Esophagus muscularis mucosa (tissue), 4 donors: ENCODE measurements around the gene DIP2C. TPM values are rescaled to one million over a fixed set of nuclear protein-coding genes. Genes with fewer than 3 reads are reported as not detected.
"Not testable (repeated sequence)": the region's sequence is repeated elsewhere in the genome, so short reads cannot be mapped to it uniquely, and the experiment has no call there.

ENCODE experiments used
- DNase-seq: peaks from one replicate; pipeline ENCODE4 v3.0.0-alpha.2; 2017; ENCODE audit errors: extremely low spot score
- H3K27ac ChIP-seq, 4 donors: fragments of 200-600 bp; sonication (generic); replicated peaks in 1 of 4; 1 replicate in 3 of 4; 2 replicates in 1 of 4; pipeline ENCODE4 v1.5.1; 2016 to 2019; ENCODE audit warnings: mild to moderate bottlenecking in 1 of 4
- H3K27me3 ChIP-seq, 4 donors: fragments of 200-600 bp; sonication (generic); one replicate each; pipeline versions ENCODE4 v1.5.1 to v1.6.0; 2016 to 2019
- H3K36me3 ChIP-seq, 4 donors: fragments of 200-600 bp; sonication (generic); one replicate each; pipeline ENCODE4 v1.5.1; 2016 to 2019
- H3K4me1 ChIP-seq, 4 donors: fragments of 200-600 bp; sonication (generic); one replicate each; pipeline ENCODE4 v1.5.1; 2016 to 2019
- H3K4me3 ChIP-seq, 4 donors: fragments of 200-600 bp; sonication (generic); 1 replicate in 2 of 4; 2 replicates in 2 of 4; pipeline ENCODE4 v1.5.1; 2016 to 2019; ENCODE audit warnings: mild to moderate bottlenecking in 4 of 4, moderate library complexity in 1 of 4
- H3K9me3 ChIP-seq, 4 donors: fragments of 200-600 bp; sonication (generic); 1 replicate in 3 of 4; 2 replicates in 1 of 4; pipeline ENCODE4 v1.5.1; 2016 to 2019
- CTCF ChIP-seq, 3 experiments: fragments of 200-600 bp in 2 of 3; fragments of 450-650 bp in 1 of 3; sonication (generic) in 2 of 3; IDR thresholded peaks; one replicate each; pipeline ENCODE4 v1.5.1; 2017 to 2019; ENCODE audit warnings: antibody characterized with exemption in 3 of 3, mild to moderate bottlenecking in 2 of 3, moderate library complexity in 1 of 3
- EP300 ChIP-seq: sonication (generic); formaldehyde crosslinking; IDR thresholded peaks from one replicate; pipeline ENCODE4 v1.6.1; 2017; ENCODE audit warnings: antibody characterized with exemption
- POLR2A ChIP-seq: fragments of 450-650 bp; IDR thresholded peaks from one replicate; pipeline ENCODE4 v1.6.1; 2017; ENCODE audit warnings: antibody characterized with exemption, moderate library complexity, mild to moderate bottlenecking, low read depth
- POLR2AphosphoS5 ChIP-seq, 2 donors: sonication (generic); formaldehyde crosslinking; IDR thresholded peaks; one replicate each; pipeline ENCODE4 v1.6.1; 2017; ENCODE audit warnings: antibody characterized with exemption in 2 of 2
- WGBS: methylation state at CpG from one replicate; pipeline ENCODE4 v1.1.5; 2018; 5-methylcytosine and 5-hydroxymethylcytosine counted together
- intact Hi-C: fragments of 100-400 bp; cut with DNase I; formaldehyde crosslinking; loops from one replicate; pipeline ENCODE4 v1.15.1; 2023
- total RNA-seq, 4 donors: library from RNA; depleted of rRNA; stranded (reverse); fragments of >200 nt; gene quantifications; one replicate each; pipeline versions ENCODE4 v1.1.0 to v1.2.1, GENCODE V29; 2016

The DIP2C gene
- total RNA-seq, 4 donors from 2014 or later = 38.6 to 66.4 (median 55.7) TPM

- Histone ChIP-seq H3K4me1 (no peaks in the 10 kb centered on the region), H3K27ac (no peak overlapping the region), H3K4me3 (no peak overlapping the region), H3K27me3 (no peaks in the 10 kb centered on the region), H3K36me3 (no peaks in the 10 kb centered on the region), H3K9me3 (no peaks in the 10 kb centered on the region)
- intact Hi-C loops = loop anchor here (5.0 kb wide), 1 partner anchor 54 kb away; no protein-coding TSS in a partner anchor
- DNase-seq = no peak
- 93% methylated on average over 1 of the region's 1 CpG for WGBS
- TF ChIP-seq EP300 (no peak), POLR2AphosphoS5 (IDR thresholded peaks at IDR 0.05) (no peak), CTCF (IDR thresholded peaks at IDR 0.05) (no peak), POLR2A (no peak)
These were observed 18.4 kb upstream of the DIP2C start for GRCh38 chr10:707861-708260.

- 85% methylated on average over 1 of the region's 1 CpG for WGBS
- no peak for TF ChIP-seq POLR2A
- no peak for TF ChIP-seq CTCF (IDR thresholded peaks at IDR 0.05)
- no peak for TF ChIP-seq POLR2AphosphoS5 (IDR thresholded peaks at IDR 0.05)
- Histone ChIP-seq H3K36me3 (no peaks in the 10 kb centered on the region), H3K27me3 (no peaks in the 10 kb centered on the region), H3K4me3 (no peak overlapping the region), H3K4me1 (no peaks in the 10 kb centered on the region), H3K27ac (no peak overlapping the region), H3K9me3 (no peaks in the 10 kb centered on the region)
- intact Hi-C loops = loop anchor here (5.0 kb wide), 1 partner anchor 55 kb away; no protein-coding TSS in a partner anchor
- DNase-seq = no peak
These were observed 18.0 kb upstream of the DIP2C start for GRCh38 chr10:707456-707855.

GRCh38 chr10:703118-703517 lies 13.7 kb upstream of the DIP2C start:
- Histone ChIP-seq H3K4me3 (no peak overlapping the region), H3K9me3 (no peaks in the 10 kb centered on the region), H3K27me3 (peaks cover 0 to 27% (median 0%) of the 10 kb centered on the region in 4 donors), H3K27ac (no peak overlapping the region), H3K36me3 (no peaks in the 10 kb centered on the region), H3K4me1 (no peaks in the 10 kb centered on the region)
- TF ChIP-seq POLR2AphosphoS5 (IDR thresholded peaks at IDR 0.05) (no peak), POLR2A (no peak), CTCF (IDR thresholded peaks at IDR 0.05) (no peak), EP300 (no peak)
- intact Hi-C loops = no loop called here
- DNase-seq = no peak
- WGBS = 79% methylated on average over 1 of the region's 1 CpG

- 91% methylated on average over 6 of the region's 6 CpGs for WGBS
- H3K9me3 ChIP-seq, DNase-seq, H3K27ac ChIP-seq, intact Hi-C loops, H3K4me1 ChIP-seq, H3K36me3 ChIP-seq, H3K4me3 ChIP-seq: not testable (repeated sequence)
- H3K27me3 ChIP-seq = peaks cover 0 to 39% (median 0%) of the 10 kb centered on the region in 4 donors
These were observed 10.7 kb upstream of the DIP2C start for GRCh38 chr10:700183-700582.

- H3K27ac ChIP-seq = no peak overlapping the region
- H3K4me1 ChIP-seq = peaks cover 0 to 10% (median 7%) of the 10 kb centered on the region in 4 donors
- TF ChIP-seq CTCF (IDR thresholded peaks at IDR 0.05) = no peak
- TF ChIP-seq POLR2A = no peak
- no peak for TF ChIP-seq EP300
- no peak for TF ChIP-seq POLR2AphosphoS5 (IDR thresholded peaks at IDR 0.05)
- peaks cover 0 to 39% (median 0%) of the 10 kb centered on the region in 4 donors for H3K27me3 ChIP-seq
- intact Hi-C loops = no loop called here
- H3K4me3 ChIP-seq = no peak overlapping the region
- no peaks in the 10 kb centered on the region for H3K36me3 ChIP-seq
- 72% methylated on average over 21 of the region's 30 CpGs for WGBS
- no peak for DNase-seq
- H3K9me3 ChIP-seq = no peaks in the 10 kb centered on the region
These were observed 7.8 kb upstream of the DIP2C start for GRCh38 chr10:697097-697875.
